A549 (cell line): ENCODE measurements around the gene LRPPRC.

ENCODE experiments used
- BHLHE40 ChIP-seq: IDR thresholded peaks from 2 replicates; pipeline ENCODE4 v1.6.1; 2012; ENCODE audit warnings: low read depth, low read length, inconsistent platforms
- CHD4 ChIP-seq: fragments of 200-600 bp; sonication (generic); IDR thresholded peaks from 2 replicates; pipeline ENCODE4 v1.6.1; 2016; ENCODE audit warnings: antibody characterized with exemption, mild to moderate bottlenecking, borderline replicate concordance
- CTCF ChIP-seq: fragments of >200 bp; sonication (Bioruptor Twin); formaldehyde crosslinking; IDR thresholded peaks from 3 replicates; pipeline ENCODE4 v1.5.1; 2016
- EHMT2 ChIP-seq: fragments of 200-600 bp; sonication (generic); IDR thresholded peaks from 2 replicates; pipeline ENCODE4 v1.6.1; 2016; ENCODE audit warnings: antibody characterized with exemption, low read depth, mild to moderate bottlenecking, moderate library complexity
- HDAC2 ChIP-seq: fragments of 200-600 bp; sonication (generic); IDR thresholded peaks from 2 replicates; pipeline ENCODE4 v1.6.1; 2016
- MAZ ChIP-seq: fragments of 150-350 bp; IDR thresholded peaks from 2 replicates; pipeline ENCODE4 v1.6.1; 2014; ENCODE audit warnings: antibody characterized with exemption, low read depth, low read length, borderline replicate concordance
- SMC3 ChIP-seq: fragments of >200 bp; sonication (Bioruptor Twin); formaldehyde crosslinking; IDR thresholded peaks from 3 replicates; pipeline ENCODE4 v1.6.1; 2018; ENCODE audit warnings: inconsistent platforms
- TF ChIP-seq, protein P1 (sequence below): IDR thresholded peaks from 2 replicates; pipeline ENCODE4 v1.6.1; 2012
- TF ChIP-seq, protein P2 (sequence below): fragments of 200-600 bp; sonication (generic); IDR thresholded peaks from 2 replicates; pipeline ENCODE4 v1.6.1; 2016; ENCODE audit warnings: antibody characterized with exemption, mild to moderate bottlenecking, moderate library complexity

GRCh38 chr2:43889416-43889815, 106.4 kb downstream of the LRPPRC start:
- TF ChIP-seq BHLHE40 (no peak), EHMT2 (no peak), CTCF (no peak), MAZ (no peak), SMC3 (no peak), HDAC2 (no peak), CHD4 (no peak)
- TF ChIP-seq, protein P1, sequence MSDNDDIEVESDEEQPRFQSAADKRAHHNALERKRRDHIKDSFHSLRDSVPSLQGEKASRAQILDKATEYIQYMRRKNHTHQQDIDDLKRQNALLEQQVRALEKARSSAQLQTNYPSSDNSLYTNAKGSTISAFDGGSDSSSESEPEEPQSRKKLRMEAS: no peak
- TF ChIP-seq, protein P2, sequence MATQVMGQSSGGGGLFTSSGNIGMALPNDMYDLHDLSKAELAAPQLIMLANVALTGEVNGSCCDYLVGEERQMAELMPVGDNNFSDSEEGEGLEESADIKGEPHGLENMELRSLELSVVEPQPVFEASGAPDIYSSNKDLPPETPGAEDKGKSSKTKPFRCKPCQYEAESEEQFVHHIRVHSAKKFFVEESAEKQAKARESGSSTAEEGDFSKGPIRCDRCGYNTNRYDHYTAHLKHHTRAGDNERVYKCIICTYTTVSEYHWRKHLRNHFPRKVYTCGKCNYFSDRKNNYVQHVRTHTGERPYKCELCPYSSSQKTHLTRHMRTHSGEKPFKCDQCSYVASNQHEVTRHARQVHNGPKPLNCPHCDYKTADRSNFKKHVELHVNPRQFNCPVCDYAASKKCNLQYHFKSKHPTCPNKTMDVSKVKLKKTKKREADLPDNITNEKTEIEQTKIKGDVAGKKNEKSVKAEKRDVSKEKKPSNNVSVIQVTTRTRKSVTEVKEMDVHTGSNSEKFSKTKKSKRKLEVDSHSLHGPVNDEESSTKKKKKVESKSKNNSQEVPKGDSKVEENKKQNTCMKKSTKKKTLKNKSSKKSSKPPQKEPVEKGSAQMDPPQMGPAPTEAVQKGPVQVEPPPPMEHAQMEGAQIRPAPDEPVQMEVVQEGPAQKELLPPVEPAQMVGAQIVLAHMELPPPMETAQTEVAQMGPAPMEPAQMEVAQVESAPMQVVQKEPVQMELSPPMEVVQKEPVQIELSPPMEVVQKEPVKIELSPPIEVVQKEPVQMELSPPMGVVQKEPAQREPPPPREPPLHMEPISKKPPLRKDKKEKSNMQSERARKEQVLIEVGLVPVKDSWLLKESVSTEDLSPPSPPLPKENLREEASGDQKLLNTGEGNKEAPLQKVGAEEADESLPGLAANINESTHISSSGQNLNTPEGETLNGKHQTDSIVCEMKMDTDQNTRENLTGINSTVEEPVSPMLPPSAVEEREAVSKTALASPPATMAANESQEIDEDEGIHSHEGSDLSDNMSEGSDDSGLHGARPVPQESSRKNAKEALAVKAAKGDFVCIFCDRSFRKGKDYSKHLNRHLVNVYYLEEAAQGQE: no peak
